ENCODE measurements around the gene CAMTA1. TPM values are rescaled to one million over a fixed set of nuclear protein-coding genes. Genes with fewer than 3 reads are reported as not detected.

The CAMTA1 gene
- total and polyA plus RNA-seq, 2 experiments from 2014 or later, result 213 to 341 TPM

DNA sequence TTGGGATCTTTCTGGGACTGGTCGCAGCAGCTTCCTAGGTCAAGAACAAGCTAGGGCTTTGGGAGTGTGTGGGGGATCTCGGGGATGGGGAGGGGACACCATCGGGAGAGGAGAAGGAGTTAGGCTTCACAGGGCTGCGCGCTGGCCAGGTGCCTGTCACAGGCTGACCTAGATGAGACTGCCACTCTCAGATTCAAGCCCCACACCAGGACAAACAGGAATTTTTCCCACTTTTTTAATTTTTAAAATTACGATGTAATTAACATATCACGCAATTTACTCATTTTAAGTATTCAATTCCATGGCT lies 180.6 kb downstream of the CAMTA1 start:
- DNase-seq (ENCODE audit: low read depth in 1 of 2, low spot score in 1 of 2), result no peak
- H3K27ac ChIP-seq, result no peak overlapping the region
- H3K27me3 ChIP-seq, result no peaks in the 10 kb centered on the region
- no peaks in the 10 kb centered on the region for H3K36me3 ChIP-seq
- H3K4me3 ChIP-seq, result no peak overlapping the region
- TF ChIP-seq, protein P1, sequence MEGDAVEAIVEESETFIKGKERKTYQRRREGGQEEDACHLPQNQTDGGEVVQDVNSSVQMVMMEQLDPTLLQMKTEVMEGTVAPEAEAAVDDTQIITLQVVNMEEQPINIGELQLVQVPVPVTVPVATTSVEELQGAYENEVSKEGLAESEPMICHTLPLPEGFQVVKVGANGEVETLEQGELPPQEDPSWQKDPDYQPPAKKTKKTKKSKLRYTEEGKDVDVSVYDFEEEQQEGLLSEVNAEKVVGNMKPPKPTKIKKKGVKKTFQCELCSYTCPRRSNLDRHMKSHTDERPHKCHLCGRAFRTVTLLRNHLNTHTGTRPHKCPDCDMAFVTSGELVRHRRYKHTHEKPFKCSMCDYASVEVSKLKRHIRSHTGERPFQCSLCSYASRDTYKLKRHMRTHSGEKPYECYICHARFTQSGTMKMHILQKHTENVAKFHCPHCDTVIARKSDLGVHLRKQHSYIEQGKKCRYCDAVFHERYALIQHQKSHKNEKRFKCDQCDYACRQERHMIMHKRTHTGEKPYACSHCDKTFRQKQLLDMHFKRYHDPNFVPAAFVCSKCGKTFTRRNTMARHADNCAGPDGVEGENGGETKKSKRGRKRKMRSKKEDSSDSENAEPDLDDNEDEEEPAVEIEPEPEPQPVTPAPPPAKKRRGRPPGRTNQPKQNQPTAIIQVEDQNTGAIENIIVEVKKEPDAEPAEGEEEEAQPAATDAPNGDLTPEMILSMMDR (IDR thresholded peaks at IDR 0.05; ENCODE audit: low read depth, low read length), result no peak
- peaks cover 19% of the 10 kb centered on the region for H3K4me1 ChIP-seq (ENCODE audit: low read depth)
- no peaks in the 10 kb centered on the region for H3K9me3 ChIP-seq (ENCODE audit: low read depth)

DNA sequence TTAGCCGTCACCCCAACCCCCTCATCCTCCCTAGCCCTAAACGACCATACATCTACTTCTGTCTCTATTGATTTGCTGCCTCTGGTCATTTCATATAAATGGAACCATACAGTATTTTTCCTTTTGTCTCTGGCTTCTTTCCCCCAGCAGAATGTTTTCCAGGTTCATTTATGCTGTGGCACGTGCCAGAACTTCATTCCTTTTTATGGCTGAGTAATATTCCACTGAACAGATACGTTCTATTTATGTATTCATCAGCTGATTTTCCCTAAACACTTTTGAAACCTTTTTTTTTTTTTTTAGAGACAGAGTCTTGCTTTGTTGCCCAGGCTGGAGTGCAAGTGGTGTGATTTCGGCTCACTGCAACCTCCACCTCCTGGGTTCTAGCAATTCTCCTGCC lies 181.1 kb downstream of the CAMTA1 start:
- TF ChIP-seq, protein P1 (IDR thresholded peaks at IDR 0.05; ENCODE audit: low read depth, low read length), result no peak
- H3K36me3 ChIP-seq, result no peaks in the 10 kb centered on the region
- no peak overlapping the region for H3K27ac ChIP-seq
- no peaks in the 10 kb centered on the region for H3K27me3 ChIP-seq
- peaks cover 19% of the 10 kb centered on the region for H3K4me1 ChIP-seq (ENCODE audit: low read depth)
- no peaks in the 10 kb centered on the region for H3K9me3 ChIP-seq (ENCODE audit: low read depth)
- H3K4me3 ChIP-seq, result no peak overlapping the region
- no peak for DNase-seq (ENCODE audit: low read depth in 1 of 2, low spot score in 1 of 2)

DNA sequence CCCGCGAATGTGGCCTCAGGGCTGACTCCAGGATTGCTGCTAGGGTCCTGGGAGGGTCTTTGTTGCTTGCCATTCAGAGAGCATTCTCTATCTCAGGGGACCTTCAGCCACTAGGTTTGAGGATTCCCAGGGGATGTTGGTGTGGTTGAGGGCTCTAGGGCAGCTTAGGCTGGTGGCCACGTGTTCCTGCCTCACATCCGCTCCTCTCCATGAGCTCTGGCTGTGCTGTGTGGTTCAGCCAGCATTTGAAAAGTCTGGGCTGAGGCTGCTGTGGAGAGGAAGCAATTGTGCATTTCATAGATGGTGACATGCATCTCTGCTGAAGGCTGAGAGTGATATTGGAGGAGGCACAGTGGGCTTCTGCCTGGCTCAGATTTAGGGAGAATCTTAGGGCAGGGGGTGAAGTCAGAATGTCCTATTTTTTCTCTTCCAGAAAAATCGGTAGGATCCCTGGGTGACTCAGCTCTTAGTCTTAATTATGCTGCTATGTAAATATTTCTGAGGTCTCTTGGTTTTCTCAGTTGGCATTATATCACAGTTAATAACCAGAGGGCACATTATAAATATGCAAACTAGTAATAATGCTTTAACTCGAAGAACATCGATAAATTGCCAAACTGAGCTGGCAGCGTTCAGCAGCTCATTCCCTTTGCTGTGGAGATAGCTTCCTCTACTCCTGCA lies 182.3 kb downstream of the CAMTA1 start:
- H3K4me3 ChIP-seq, result no peak overlapping the region
- H3K4me1 ChIP-seq (ENCODE audit: low read depth), result peaks cover 17% of the 10 kb centered on the region
- no peaks in the 10 kb centered on the region for H3K27me3 ChIP-seq
- no peak overlapping the region for H3K27ac ChIP-seq
- no peaks in the 10 kb centered on the region for H3K36me3 ChIP-seq
- H3K9me3 ChIP-seq (ENCODE audit: low read depth), result no peaks in the 10 kb centered on the region
- no peak for DNase-seq (ENCODE audit: low read depth in 1 of 2, low spot score in 1 of 2)
- TF ChIP-seq, protein P1 (IDR thresholded peaks at IDR 0.05; ENCODE audit: low read depth, low read length), result no peak

DNA sequence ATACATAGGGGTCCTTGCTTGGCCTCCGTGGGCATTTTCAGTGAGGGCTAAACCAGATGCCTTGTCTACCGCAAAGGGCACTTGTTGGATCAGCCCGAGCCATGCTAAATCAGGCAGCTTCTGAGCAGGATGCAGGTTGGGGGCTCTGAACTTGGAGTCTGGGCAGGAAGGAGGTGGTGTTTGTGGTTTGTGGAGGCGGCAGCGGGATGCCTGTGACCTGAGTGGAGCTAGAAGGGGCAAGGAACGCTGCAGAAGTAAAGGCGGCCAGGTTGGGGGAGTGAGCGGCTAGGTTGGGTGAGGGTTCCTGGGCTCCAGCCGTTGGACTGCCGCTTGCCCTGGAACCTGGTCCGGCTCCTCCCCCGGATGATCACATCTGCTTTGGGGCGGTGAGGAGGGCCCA lies 183.9 kb downstream of the CAMTA1 start:
- H3K36me3 ChIP-seq, result no peaks in the 10 kb centered on the region
- peaks cover 12% of the 10 kb centered on the region for H3K4me1 ChIP-seq (ENCODE audit: low read depth)
- H3K4me3 ChIP-seq, result no peak overlapping the region
- peak in 1 of 2 donors; percentile 6 for DNase-seq (ENCODE audit: low read depth in 1 of 2, low spot score in 1 of 2)
- TF ChIP-seq, protein P1 (IDR thresholded peaks at IDR 0.05; ENCODE audit: low read depth, low read length), result no peak
- H3K27me3 ChIP-seq, result no peaks in the 10 kb centered on the region
- H3K27ac ChIP-seq, result no peak overlapping the region
- H3K9me3 ChIP-seq (ENCODE audit: low read depth), result no peaks in the 10 kb centered on the region

DNA sequence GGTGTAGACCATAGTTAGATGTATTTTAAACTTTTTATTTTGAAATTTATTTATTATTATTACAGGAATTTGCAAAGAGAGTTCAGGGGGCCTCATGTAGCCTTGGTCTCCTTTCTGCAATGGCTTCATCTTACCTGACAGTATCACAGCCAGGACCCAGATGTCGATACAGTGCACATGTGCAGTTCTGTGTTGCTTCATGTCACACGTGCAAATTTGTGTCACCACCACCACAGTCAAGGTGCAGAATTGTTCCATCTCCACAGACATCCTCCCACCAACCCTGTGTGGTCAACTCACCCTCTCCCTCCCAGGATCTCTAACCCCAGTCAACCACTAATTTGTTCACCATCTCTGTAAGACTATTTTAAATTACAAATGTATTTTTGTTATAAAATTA lies 184.5 kb downstream of the CAMTA1 start:
- TF ChIP-seq, protein P1 (IDR thresholded peaks at IDR 0.05; ENCODE audit: low read depth, low read length), result no peak
- H3K4me3 ChIP-seq, result no peak overlapping the region
- H3K9me3 ChIP-seq (ENCODE audit: low read depth), result no peaks in the 10 kb centered on the region
- H3K36me3 ChIP-seq, result no peaks in the 10 kb centered on the region
- H3K4me1 ChIP-seq (ENCODE audit: low read depth), result peaks cover 12% of the 10 kb centered on the region
- no peak overlapping the region for H3K27ac ChIP-seq
- no peaks in the 10 kb centered on the region for H3K27me3 ChIP-seq
- no peak for DNase-seq (ENCODE audit: low read depth in 1 of 2, low spot score in 1 of 2)

Data from cardiac muscle cell (in vitro differentiated cells and primary cell).